Measurements from ENCODE around the gene EPHB2. TPM values are rescaled to one million over a fixed set of nuclear protein-coding genes. Genes with fewer than 3 reads are reported as not detected.

Gene EPHB2
- total and polyA plus RNA-seq, 2 donors (not counting 3 experiments of a cell fraction or from before 2014, with no cell fraction given), result 50.8 to 69.1 TPM

DNA sequence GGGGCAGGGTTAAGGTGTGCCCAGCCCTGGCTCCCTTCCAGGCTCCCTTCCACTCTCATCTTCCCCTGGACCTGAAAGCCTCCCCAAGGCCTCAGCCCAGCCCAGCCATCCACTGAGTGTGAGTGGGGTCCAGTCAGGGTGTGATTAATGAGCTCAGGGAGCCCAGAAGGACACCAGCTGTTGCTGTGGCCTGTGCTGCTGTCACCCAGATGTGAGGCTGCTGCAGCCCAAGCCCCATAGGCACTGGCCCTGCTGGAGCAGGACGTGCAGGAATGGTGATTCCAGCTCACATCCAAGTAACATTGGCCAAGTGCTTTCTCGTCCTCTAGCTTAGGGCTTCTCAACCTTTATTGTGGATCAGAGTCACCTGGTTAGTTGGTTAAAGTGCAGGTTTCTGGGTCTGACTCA lies 77.6 kb downstream of the EPHB2 start:
- Histone ChIP-seq H3K4me3 (replicated peaks in 1 of 3; ENCODE audit: insufficient read depth in 1 of 3, low read depth in 1 of 3, low read length in 3 of 3) (no peak overlapping the region), H3K9me1 (replicated peaks; ENCODE audit: control insufficient read depth, extremely low read depth, insufficient read depth, low read length) (no peaks in the 10 kb centered on the region), H3K36me3 (ENCODE audit: control insufficient read depth in 2 of 2, extremely low read depth in 1 of 2, insufficient read depth in 2 of 2, low read length in 2 of 2) (peaks cover 2 to 6% of the 10 kb centered on the region in 2 experiments), H3K4me1 (ENCODE audit: control insufficient read depth, extremely low read depth, insufficient read depth, low read length) (no peaks in the 10 kb centered on the region), H2AFZ (ENCODE audit: low read depth, low read length) (no peak overlapping the region), H4K20me1 (replicated peaks; ENCODE audit: control insufficient read depth, extremely low read depth, insufficient read depth, low read length) (no peaks in the 10 kb centered on the region), H3K4me2 (ENCODE audit: insufficient read depth, low read length) (no peak overlapping the region), H3K27me3 (ENCODE audit: control insufficient read depth in 2 of 2, insufficient read depth in 2 of 2, low read length in 2 of 2) (no peaks in the 10 kb centered on the region), H3K9me3 (replicated peaks; ENCODE audit: control insufficient read depth, insufficient read depth, low read length) (no peaks in the 10 kb centered on the region), H3K27ac (ENCODE audit: insufficient read depth, low read depth, low read length) (no peak overlapping the region), H3K79me2 (ENCODE audit: control insufficient read depth, insufficient read depth, low read length) (peaks cover 8% of the 10 kb centered on the region), H3K9ac (replicated peaks; ENCODE audit: extremely low read depth, insufficient read depth, low read length) (no peak overlapping the region)
- dilution Hi-C loops (cut with MboI; ENCODE audit: extremely low pct_ligation_motif_present, low sequenced_read_pairs) (no loop called here), intact Hi-C loops (cut with micrococcal nuclease) (no loop called here)
- POLR2A ChIA-PET, result interaction anchor here (0.6 kb wide), 1 partner anchor 22 kb away, joined by 3 read pairs; no protein-coding TSS in a partner anchor
- no peak for DNase-seq (ENCODE audit: low read depth, low spot score)
- TF ChIP-seq POLR2A (IDR thresholded peaks at IDR 0.05; ENCODE audit: low read depth, low read length) (no peak), CTCF (IDR thresholded peaks at IDR 0.05; ENCODE audit: extremely low read depth in 1 of 2, insufficient read depth in 1 of 2, low read depth in 1 of 2, low read length in 2 of 2) (no peak), MYC (IDR thresholded peaks at IDR 0.05; ENCODE audit: low read depth, low read length) (no peak), MAX (IDR thresholded peaks at IDR 0.05; ENCODE audit: insufficient read depth, insufficient read length) (no peak), POLR2AphosphoS5 (IDR thresholded peaks at IDR 0.05; ENCODE audit: insufficient read depth, low read depth, low read length) (no peak), JUN (IDR thresholded peaks at IDR 0.05; ENCODE audit: borderline replicate concordance, insufficient read depth, insufficient read length, low read depth) (no peak), GATA2 (IDR thresholded peaks at IDR 0.05; ENCODE audit: insufficient read depth, insufficient read length, low read depth, low read length) (no peak), EZH2 (IDR thresholded peaks at IDR 0.05; ENCODE audit: borderline replicate concordance, low read depth, low read length, severe bottlenecking) (no peak), FOS (IDR thresholded peaks at IDR 0.05; ENCODE audit: borderline replicate concordance, insufficient read depth, low read length) (no peak)
- FAIRE-seq, result no peak
- CTCF ChIA-PET, result interaction anchor here (0.7 to 1.7 kb wide), 3 partner anchors 10 to 84 kb away, joined by 3 to 8 read pairs (median 4); no protein-coding TSS in a partner anchor
- no TSS peak for BruUV-seq (replicated peaks)
